Naive thymus-derived CD8-positive, alpha-beta T cell (primary cell): ENCODE data around the gene ADGRG7. TPM values are rescaled to one million over a fixed set of nuclear protein-coding genes. Genes with fewer than 3 reads are reported as not detected.
A peak's percentile ranks its signal among the peaks of the same experiment; 100 is the strongest.
"Not testable (repeated sequence)": the region's sequence is repeated elsewhere in the genome, so short reads cannot be mapped to it uniquely, and the experiment has no call there.

Source experiments
- ATAC-seq, 2 donors: fragments of 150-1000 bp; cut with Tn5 transposase in 1 of 2; sonication (Bioruptor Pico), chemical (Tn5 transposase) in 1 of 2; 1 replicate in 1 of 2; 2 replicates in 1 of 2; pipeline ENCODE4 v1.10.0; 2021; ENCODE audit warnings: mild to moderate bottlenecking in 2 of 2, moderate library complexity in 2 of 2
- POLR2A ChIA-PET: fragments of 350-600 bp; sonication (Branson Sonifier 250); formaldehyde crosslinking; loops from one replicate; lab custom pipeline; 2021; ENCODE audit warnings: antibody characterized with exemption; lab: Charles Lee
- DNase-seq, 10 donors: peaks; one replicate each; pipeline versions ENCODE4 v3.0.0 to v3.0.0-alpha.2; 2020 to 2022
- H3K27ac Mint-ChIP-seq, 10 donors: one replicate each; pipeline ENCODE4 v1.8.0; 2020 to 2022; ENCODE audit warnings: mild to moderate bottlenecking in 10 of 10, mixed read lengths in 10 of 10, moderate library complexity in 4 of 10, inconsistent platforms in 1 of 10
- H3K27me3 Mint-ChIP-seq, 5 donors: one replicate each; pipeline ENCODE4 v1.8.0; 2021 to 2022; ENCODE audit warnings: mixed read lengths in 5 of 5
- H3K36me3 Mint-ChIP-seq, 3 donors: one replicate each; pipeline ENCODE4 v1.8.0; 2020 to 2022; ENCODE audit warnings: mixed read lengths in 3 of 3, mild to moderate bottlenecking in 2 of 3, inconsistent platforms in 1 of 3
- H3K4me1 Mint-ChIP-seq, 4 donors: one replicate each; pipeline ENCODE4 v1.8.0; 2021 to 2022; ENCODE audit warnings: mixed read lengths in 4 of 4
- H3K4me3 Mint-ChIP-seq, 10 donors: one replicate each; pipeline ENCODE4 v1.8.0; 2020 to 2022; ENCODE audit warnings: mild to moderate bottlenecking in 10 of 10, mixed read lengths in 10 of 10, moderate library complexity in 6 of 10, inconsistent platforms in 1 of 10
- H3K9me3 Mint-ChIP-seq, 9 donors: one replicate each; pipeline ENCODE4 v1.8.0; 2020 to 2022; ENCODE audit warnings: mixed read lengths in 9 of 9, mild to moderate bottlenecking in 3 of 9, inconsistent platforms in 1 of 9, moderate library complexity in 1 of 9
- polyA plus RNA-seq, 3 donors: library from polyadenylated mRNA; unstranded; fragments of 300-500 nt; fragmentation: Illumina TruSeq; gene quantifications; one replicate each; pipeline ENCODE4 v1.2.3, GENCODE V29; 2021
- total RNA-seq, 8 experiments: library from RNA in 2 of 8; stranded (reverse) in 2 of 8; gene quantifications; one replicate each; pipeline ENCODE4 v1.2.3 and lab custom pipeline; 2021 to 2026

Gene ADGRG7
- total and polyA plus RNA-seq, 5 experiments from 2014 or later = not detected

DNA sequence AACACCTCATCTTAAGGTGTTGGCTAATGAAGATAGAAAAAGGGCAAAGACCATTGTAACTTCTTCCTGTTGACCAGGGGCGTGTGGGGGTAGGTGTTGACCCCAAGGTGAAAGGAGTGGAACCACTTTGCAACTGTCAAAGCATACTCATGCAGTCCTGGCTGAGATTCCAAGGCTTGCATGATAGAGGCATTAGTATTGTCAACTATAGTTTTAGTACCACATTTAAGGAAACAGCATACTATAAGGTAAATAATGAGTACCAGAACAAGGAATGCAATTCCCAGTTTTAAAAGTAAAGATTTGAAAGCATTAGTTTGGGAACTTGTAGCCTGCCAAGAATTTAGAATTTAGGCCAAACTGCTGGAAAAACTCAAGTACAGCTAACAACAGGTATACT, 27.8 kb upstream of the ADGRG7 start:
- ATAC-seq (no peak), DNase-seq (no peak)
- POLR2A ChIA-PET = no interaction called here
- Mint-ChIP-seq H3K27ac (no peak overlapping the region), H3K4me3 (no peak overlapping the region), H3K27me3 (peaks cover 0 to 14% (median 3%) of the 10 kb centered on the region in 5 donors), H3K9me3 (no peaks in the 10 kb centered on the region), H3K36me3 (no peaks in the 10 kb centered on the region), H3K4me1 (no peaks in the 10 kb centered on the region)

DNA sequence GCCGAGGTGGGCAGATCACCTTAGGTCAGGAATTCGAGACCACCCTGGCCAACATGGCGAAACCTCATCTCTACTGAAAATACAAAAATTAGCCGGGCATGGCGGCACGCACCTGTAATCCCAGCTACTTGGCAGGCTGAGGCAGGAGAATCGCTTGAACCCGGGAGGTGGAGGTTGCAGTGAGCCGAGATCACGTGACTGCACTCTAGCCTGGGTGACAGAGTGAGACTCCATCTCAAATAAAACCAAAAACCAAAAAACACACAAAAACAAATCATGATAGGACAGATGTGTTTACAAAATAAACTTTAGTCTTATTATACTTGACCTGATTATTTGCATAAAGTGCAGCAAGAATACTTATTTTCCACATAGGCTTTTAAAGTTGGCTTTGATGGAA, 27.2 kb upstream of the ADGRG7 start:
- H3K9me3 Mint-ChIP-seq, DNase-seq, H3K27ac Mint-ChIP-seq, H3K4me3 Mint-ChIP-seq, POLR2A ChIA-PET, ATAC-seq, H3K4me1 Mint-ChIP-seq, H3K36me3 Mint-ChIP-seq: not testable (repeated sequence)
- H3K27me3 Mint-ChIP-seq = peaks cover 0 to 14% (median 3%) of the 10 kb centered on the region in 5 donors

DNA sequence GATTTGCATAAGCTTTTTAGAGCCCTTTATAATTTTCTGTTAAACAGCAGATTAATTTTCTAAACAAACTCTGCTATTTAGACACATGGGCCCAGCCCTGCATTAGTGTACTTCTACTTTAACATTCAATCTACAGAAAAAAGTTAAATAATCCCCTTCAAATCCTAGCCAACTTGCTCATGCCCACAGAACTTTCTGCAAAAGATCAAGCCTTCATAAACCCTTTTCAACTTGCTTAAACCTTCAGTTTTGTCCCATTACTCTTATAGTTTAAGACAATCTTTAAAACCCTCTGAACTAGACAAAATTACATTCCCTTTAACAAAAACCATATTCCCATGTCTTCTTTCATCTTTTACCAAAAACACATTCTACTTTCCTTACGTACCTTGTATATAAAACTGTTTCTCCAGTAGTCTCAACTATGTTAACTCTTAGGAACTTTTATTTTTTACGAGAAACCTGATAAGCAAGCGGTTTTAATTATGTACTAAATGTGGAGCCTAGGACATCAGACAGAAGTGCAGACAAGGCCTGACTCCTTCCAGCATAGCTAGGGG, 25.2 kb upstream of the ADGRG7 start:
- no peaks in the 10 kb centered on the region for H3K4me1 Mint-ChIP-seq
- POLR2A ChIA-PET = no interaction called here
- DNase-seq (no peak), ATAC-seq (no peak)
- H3K4me3 Mint-ChIP-seq = no peak overlapping the region
- H3K9me3 Mint-ChIP-seq = no peaks in the 10 kb centered on the region
- no peak overlapping the region for H3K27ac Mint-ChIP-seq
- no peaks in the 10 kb centered on the region for H3K36me3 Mint-ChIP-seq
- peaks cover 0 to 14% (median 3%) of the 10 kb centered on the region in 5 donors for H3K27me3 Mint-ChIP-seq

DNA sequence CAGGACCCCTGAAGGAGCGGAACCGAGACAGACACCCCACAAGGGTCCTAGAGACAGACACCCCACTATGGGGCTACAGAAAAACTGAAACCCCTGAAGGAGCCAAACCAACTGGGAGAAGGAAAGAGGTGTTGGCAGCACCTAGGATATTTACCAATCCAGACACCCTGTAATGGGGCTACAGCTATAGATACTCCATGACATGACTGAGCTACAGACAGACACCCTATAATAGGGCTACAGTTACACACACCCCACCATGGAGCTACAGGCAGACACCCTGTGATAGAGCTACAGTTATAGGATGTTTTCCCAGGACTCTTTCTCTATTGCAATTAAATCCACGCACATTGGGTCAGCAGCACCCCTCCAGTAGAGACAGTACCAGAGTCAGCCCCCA, 22.6 kb upstream of the ADGRG7 start:
- H3K4me1 Mint-ChIP-seq = peaks cover 3 to 5% (median 5%) of the 10 kb centered on the region in 4 donors
- H3K9me3 Mint-ChIP-seq = no peaks in the 10 kb centered on the region
- ATAC-seq (no peak), DNase-seq (no peak)
- POLR2A ChIA-PET = no interaction called here
- H3K36me3 Mint-ChIP-seq = no peaks in the 10 kb centered on the region
- H3K27me3 Mint-ChIP-seq = peaks cover 0 to 4% (median 0%) of the 10 kb centered on the region in 5 donors
- no peak overlapping the region for H3K4me3 Mint-ChIP-seq
- no peak overlapping the region for H3K27ac Mint-ChIP-seq

DNA sequence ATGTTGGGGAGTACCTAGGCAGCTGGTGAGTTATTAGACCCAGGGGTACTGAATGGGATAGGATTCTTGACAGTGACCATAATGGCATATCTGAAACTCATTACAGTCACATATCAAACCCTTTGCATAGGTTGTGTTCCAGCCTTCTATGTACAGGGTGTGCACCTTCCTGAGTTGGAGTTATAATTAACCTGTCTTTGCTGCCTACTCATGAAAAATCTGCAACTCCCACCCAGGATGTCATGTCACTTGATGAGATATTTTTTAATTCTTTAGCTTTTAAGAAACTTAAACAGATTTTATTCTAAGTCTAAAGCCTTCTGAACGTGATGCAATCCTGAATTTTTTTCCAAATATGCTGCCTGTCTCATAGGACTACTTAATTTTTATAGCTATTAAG, 21.1 kb upstream of the ADGRG7 start:
- H3K4me1 Mint-ChIP-seq = peaks cover 3 to 5% (median 5%) of the 10 kb centered on the region in 4 donors
- no peaks in the 10 kb centered on the region for H3K9me3 Mint-ChIP-seq
- H3K4me3 Mint-ChIP-seq = no peak overlapping the region
- ATAC-seq = no peak
- H3K27ac Mint-ChIP-seq = no peak overlapping the region
- H3K27me3 Mint-ChIP-seq = peaks cover 0 to 4% (median 0%) of the 10 kb centered on the region in 5 donors
- H3K36me3 Mint-ChIP-seq = no peaks in the 10 kb centered on the region
- no peak for DNase-seq
- POLR2A ChIA-PET = no interaction called here

DNA sequence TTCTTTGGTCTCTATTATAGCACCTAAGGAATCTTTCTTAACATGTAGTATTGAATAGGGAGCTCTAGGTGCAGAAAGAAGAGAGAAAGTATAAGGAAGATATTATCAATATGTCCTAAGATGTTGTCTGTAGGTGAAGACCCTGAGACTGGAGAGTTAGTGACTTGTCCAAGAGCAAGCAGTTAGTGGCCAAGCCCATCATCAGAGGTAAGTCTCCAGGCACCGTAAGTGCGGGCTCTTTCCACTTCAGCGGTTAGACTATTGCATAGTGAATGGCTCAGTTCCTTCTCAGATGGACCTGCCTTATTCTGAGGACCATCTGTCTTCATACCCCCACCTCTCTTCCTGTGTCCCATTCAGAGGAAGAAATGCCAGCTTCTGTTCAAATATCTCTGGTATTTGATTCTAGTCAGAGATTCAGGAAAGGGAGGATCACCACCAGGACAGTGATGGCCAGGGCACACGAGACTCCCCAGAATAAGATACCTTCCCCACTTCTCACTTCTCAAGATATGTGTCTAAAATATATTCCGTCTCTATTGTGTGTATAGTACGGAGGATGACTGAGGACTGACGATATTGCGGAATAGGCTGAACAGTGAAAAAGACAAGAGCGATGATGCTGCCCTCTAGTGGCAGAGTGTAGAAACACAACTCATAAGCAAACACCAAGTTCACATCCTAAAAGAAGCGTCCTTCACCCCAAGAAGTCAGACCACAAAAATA, 19.1 kb upstream of the ADGRG7 start:
- Mint-ChIP-seq H3K27me3 (peaks cover 0 to 4% (median 0%) of the 10 kb centered on the region in 5 donors), H3K9me3 (no peaks in the 10 kb centered on the region), H3K4me3 (peak overlapping the region in 6 of 10 donors; percentile 3 to 50 (median 9)), H3K36me3 (no peaks in the 10 kb centered on the region), H3K27ac (peak overlapping the region in 1 of 10 donors; percentile 2), H3K4me1 (peaks cover 3 to 5% (median 5%) of the 10 kb centered on the region in 4 donors)
- POLR2A ChIA-PET = interaction anchor here (1.2 kb wide), 1 partner anchor 189 kb away, joined by 3 read pairs; the partner anchor contains the start of genes LNP1 and TOMM70
- peak; percentile 77 to 84 for ATAC-seq
- peak; percentile 17 to 73 (median 60) for DNase-seq

DNA sequence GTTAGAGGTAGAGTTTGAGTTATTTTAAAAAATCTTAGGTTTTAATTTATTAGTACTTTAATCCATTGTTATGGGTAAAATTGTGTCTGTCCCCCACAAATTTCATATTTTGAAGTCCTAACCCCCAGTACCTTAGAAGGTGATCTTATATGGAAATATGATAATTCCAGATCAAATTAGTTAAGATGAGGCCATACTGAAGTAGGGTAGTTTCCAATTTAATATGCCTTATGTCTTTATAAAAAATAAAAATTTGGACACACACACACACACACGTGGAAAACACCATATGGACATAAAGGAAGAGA, 18.6 kb upstream of the ADGRG7 start:
- no peak overlapping the region for H3K4me3 Mint-ChIP-seq
- H3K27ac Mint-ChIP-seq = no peak overlapping the region
- peaks cover 0 to 4% (median 0%) of the 10 kb centered on the region in 5 donors for H3K27me3 Mint-ChIP-seq
- H3K9me3 Mint-ChIP-seq = no peaks in the 10 kb centered on the region
- H3K36me3 Mint-ChIP-seq = no peaks in the 10 kb centered on the region
- DNase-seq = no peak
- ATAC-seq = no peak
- H3K4me1 Mint-ChIP-seq = peaks cover 3 to 5% (median 5%) of the 10 kb centered on the region in 4 donors
- POLR2A ChIA-PET = interaction anchor here (0.6 to 1.2 kb wide), 2 partner anchors 189 to 195 kb away, joined by 3 to 5 read pairs; partner anchors contain the start of genes LNP1 and TOMM70

DNA sequence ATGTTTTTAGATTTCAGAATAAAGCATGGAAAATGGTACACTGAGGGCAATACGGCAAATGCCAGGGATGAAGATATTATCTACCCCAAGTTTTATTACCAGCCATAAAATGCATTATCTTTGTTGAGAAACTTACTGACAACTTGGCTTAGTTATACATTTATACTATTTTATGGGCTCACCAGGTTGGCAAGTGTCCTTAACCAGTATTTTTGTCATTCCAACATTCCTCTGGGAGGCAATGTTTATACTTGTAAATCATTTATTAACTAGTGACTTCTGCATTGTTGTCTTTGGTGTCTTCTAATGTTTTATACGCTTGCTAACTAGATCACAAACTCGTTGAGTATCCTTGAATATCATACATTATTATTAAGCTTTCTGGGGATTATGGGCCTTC, 18.0 kb upstream of the ADGRG7 start:
- no peak overlapping the region for H3K27ac Mint-ChIP-seq
- H3K4me3 Mint-ChIP-seq = no peak overlapping the region
- peaks cover 3 to 5% (median 5%) of the 10 kb centered on the region in 4 donors for H3K4me1 Mint-ChIP-seq
- ATAC-seq (no peak), DNase-seq (no peak)
- H3K27me3 Mint-ChIP-seq = peaks cover 0 to 2% (median 0%) of the 10 kb centered on the region in 5 donors
- H3K9me3 Mint-ChIP-seq = no peaks in the 10 kb centered on the region
- H3K36me3 Mint-ChIP-seq = no peaks in the 10 kb centered on the region
- POLR2A ChIA-PET = interaction anchor here (0.6 to 1.2 kb wide), 2 partner anchors 190 to 196 kb away, joined by 3 to 5 read pairs; partner anchors contain the start of genes LNP1 and TOMM70

DNA sequence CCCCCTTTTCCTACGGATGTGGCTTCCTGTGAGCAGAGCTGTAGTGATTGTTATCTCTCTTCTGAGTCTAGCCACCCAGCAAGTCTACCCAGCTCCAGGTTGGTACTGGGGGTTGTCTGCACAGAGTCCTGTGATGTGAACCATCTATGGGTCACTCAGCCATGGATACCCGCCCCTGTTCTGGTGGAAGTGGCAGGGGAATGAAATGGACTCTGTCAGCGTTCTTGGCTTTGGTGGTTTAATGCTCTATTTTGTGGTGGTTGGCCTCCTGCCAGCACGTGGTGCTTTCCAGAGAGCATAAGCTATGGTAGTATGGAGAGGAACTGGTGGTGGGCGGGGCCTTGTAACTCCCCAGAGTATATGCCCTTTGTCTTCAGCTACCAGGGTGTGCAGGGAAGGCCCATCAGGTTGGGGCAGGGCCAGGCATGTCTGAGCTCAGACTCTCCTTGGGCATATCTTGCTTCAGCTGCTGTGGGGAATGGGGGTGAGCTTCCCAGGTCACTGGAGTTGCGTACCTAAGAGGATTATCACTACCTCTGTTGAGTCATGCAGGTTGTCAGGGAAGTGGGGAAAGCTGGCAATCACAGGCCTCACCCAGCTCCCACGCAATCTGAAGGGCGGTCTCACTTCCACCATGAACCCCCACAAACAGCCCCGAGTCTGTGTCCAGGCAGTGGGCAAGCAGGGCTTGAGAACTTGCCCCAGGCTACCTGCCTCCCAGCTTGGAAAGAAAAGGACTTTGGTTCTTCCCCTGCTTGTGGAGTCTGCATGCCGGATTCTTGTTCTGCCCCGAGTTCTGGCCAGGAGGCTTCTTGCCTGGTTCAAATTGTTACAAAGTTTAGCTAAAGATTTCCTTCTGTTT, 9.0 kb upstream of the ADGRG7 start:
- H3K9me3 Mint-ChIP-seq = peaks cover 0 to 15% (median 4%) of the 10 kb centered on the region in 9 donors
- DNase-seq = no peak

DNA sequence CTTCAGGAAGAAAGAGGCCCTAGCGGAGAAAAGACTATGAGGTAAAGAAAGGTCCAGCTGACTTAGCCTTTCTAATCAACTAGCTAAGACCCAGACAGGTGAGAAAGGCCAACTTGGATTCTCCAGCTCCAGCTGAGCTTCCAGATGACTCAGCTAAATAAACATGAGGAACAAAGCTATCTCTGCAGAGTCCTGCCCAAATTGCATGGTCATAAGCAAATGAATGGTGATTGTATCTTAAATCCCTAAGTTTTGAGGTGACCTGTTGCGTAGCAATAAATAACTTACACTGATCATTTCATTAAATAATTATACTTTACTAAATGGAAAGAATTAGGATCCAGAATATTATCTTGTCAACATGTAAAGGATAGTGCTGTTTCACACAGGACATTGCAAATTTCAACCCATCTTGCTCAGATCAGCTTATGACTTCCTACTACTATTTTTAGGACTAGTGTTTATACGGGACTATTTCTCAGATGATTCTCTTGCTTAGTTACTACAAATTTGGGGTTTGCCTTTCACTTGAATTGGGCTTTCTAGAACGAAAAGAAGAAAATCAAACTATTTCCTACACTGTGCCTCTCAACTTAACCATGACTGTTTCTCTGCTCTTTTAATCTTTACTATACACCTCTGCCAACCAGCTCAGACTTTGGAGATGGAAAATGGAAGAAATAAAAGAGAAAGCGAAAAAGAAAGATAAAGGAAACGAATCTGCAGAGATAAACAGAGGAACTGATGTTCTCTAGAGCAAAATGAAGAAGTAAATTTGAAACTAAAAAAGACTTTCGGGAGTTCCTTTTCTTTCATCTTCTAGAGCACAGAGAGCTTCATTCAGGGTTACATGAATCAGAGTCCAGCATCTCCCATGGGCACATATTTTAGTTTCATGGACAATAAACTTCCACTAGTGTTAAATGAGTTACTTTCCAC, 6.6 kb upstream of the ADGRG7 start:
- Mint-ChIP-seq H3K9me3 (peaks cover 0 to 15% (median 4%) of the 10 kb centered on the region in 9 donors), H3K27me3 (peaks cover 4 to 10% (median 7%) of the 10 kb centered on the region in 5 donors), H3K4me1 (peaks cover 15 to 21% (median 20%) of the 10 kb centered on the region in 4 donors), H3K4me3 (peak overlapping the region in 8 of 10 donors; percentile 2 to 70 (median 48)), H3K36me3 (peaks cover 0 to 6% (median 0%) of the 10 kb centered on the region in 3 donors), H3K27ac (peak overlapping the region in 4 of 10 donors; percentile 3 to 41 (median 6))
- DNase-seq (no peak), ATAC-seq (no peak)
- POLR2A ChIA-PET = no interaction called here

More for the DNA sequence above, 9.0 kb upstream of the ADGRG7 start:
- H3K4me1 Mint-ChIP-seq = peaks cover 15 to 21% (median 20%) of the 10 kb centered on the region in 4 donors
- H3K27ac Mint-ChIP-seq = no peak overlapping the region
- H3K27me3 Mint-ChIP-seq = peaks cover 0 to 7% (median 3%) of the 10 kb centered on the region in 5 donors
- ATAC-seq = peak in 1 of 2 donors; percentile 33
- H3K36me3 Mint-ChIP-seq = peaks cover 0 to 6% (median 0%) of the 10 kb centered on the region in 3 donors
- peak overlapping the region in 1 of 10 donors; percentile 21 for H3K4me3 Mint-ChIP-seq
- POLR2A ChIA-PET = no interaction called here

DNA sequence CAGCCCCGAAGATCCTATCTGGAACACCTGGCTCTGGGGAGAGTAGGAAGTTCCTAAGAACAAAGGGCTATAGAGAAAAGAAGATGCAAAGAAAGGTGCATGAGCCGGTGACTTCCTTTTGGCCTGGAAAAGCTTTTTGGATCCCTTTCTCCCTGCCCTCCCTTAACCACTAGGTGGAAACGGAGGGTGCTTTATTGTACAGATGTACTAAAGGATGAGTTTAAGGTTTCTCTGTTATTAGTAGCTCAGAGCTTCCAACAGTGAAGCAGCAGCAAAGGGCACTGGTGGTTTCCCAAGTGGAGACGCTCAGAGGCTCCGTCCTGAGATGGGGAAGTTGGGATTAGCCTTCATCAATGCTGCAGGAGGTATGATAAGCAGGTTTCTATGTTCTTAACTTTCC, 5.9 kb upstream of the ADGRG7 start:
- peaks cover 0 to 6% (median 0%) of the 10 kb centered on the region in 3 donors for H3K36me3 Mint-ChIP-seq
- peaks cover 4 to 10% (median 6%) of the 10 kb centered on the region in 5 donors for H3K27me3 Mint-ChIP-seq
- H3K27ac Mint-ChIP-seq = peak overlapping the region in 2 of 10 donors; percentile 3 to 41
- ATAC-seq = no peak
- H3K9me3 Mint-ChIP-seq = peaks cover 0 to 15% (median 4%) of the 10 kb centered on the region in 9 donors
- H3K4me1 Mint-ChIP-seq = peaks cover 15 to 21% (median 20%) of the 10 kb centered on the region in 4 donors
- no peak for DNase-seq
- POLR2A ChIA-PET = no interaction called here
- peak overlapping the region in 7 of 10 donors; percentile 11 to 70 (median 53) for H3K4me3 Mint-ChIP-seq
